Measurements from ENCODE around the gene CD55. TPM values are rescaled to one million over a fixed set of nuclear protein-coding genes. Genes with fewer than 3 reads are reported as not detected.
A peak's percentile ranks its signal among the peaks of the same experiment; 100 is the strongest.

Gene CD55
- total and polyA plus RNA-seq, 2 of the 13 experiments (the other 11 are each of a cell fraction or from before 2014, with no cell fraction given): 6.0 to 56.0 TPM

DNA sequence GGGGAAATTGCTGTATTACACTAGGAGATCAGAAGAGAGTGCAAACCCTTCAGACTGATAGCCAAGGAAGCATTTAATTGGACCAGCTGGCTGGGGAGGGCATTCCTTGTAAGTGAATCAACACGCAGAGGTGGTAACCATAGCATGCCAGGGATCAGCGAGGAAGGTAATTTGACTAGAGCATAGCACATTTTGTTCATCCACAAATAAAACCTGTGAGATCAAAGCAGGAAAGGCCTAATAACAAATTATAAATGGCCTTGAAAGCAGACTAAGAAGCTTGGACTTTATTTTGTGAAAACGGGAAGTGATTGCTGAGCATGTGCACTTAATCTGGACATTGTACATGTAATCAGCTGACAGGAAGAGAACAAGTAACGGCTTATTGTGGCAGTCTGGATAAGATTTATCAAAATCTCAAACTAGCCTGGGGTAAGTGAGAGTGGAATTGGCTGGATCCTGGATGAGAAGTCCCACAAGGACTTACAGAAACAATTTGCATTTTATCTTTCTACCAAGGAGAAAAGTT lies 11.7 kb upstream of the CD55 start:
- Histone ChIP-seq H3K4me1 (ENCODE audit: insufficient read depth, low read length) (peaks cover 16% of the 10 kb centered on the region), H3K27ac (ENCODE audit: extremely low read length, insufficient read depth, low read length) (no peak overlapping the region), H3K9ac (ENCODE audit: insufficient read depth, low read depth, low read length) (no peak overlapping the region), H4K20me1 (ENCODE audit: insufficient read depth, low read length) (no peaks in the 10 kb centered on the region), H3K4me3 (replicated peaks in 1 of 3; ENCODE audit: insufficient read depth in 1 of 3, low read depth in 2 of 3, low read length in 3 of 3) (peak overlapping the region in 1 of 3 experiments; percentile 4; a peak in 2 of 6 replicates), H3K4me2 (ENCODE audit: low read depth, low read length) (peak overlapping the region; percentile 68), H3K27me3 (ENCODE audit: control insufficient read depth in 1 of 2, insufficient read depth in 2 of 2, low read length in 2 of 2) (no peaks in the 10 kb centered on the region), H3K79me2 (ENCODE audit: insufficient read depth, low read length) (no peaks in the 10 kb centered on the region), H3K9me3 (ENCODE audit: low read length) (no peaks in the 10 kb centered on the region), H2AFZ (ENCODE audit: low read length) (peak overlapping the region; percentile 8), H3K36me3 (replicated peaks in 1 of 2; ENCODE audit: control insufficient read depth in 1 of 2, insufficient read depth in 2 of 2, low read length in 2 of 2) (no peaks in the 10 kb centered on the region)
- 2% methylated on average over 4 of the region's 4 CpGs for WGBS (ENCODE audit: low lambda C conversion rate)
- BruUV-seq (replicated peaks): no TSS peak
- POLR2A ChIA-PET: interaction anchor here (1.6 kb wide), 1 partner anchor 12 kb away, joined by 8 read pairs; the partner anchor contains the start of gene CD55
- in situ Hi-C loops (cut with HindIII; ENCODE audit: extremely low pct_ligation_motif_present, low pct_unique_long_range_greater_than_20kb): no loop called here
- FAIRE-seq: no peak
- peak; percentile 63 for ATAC-seq
- TF ChIP-seq SAP130 (CRISPR knock-in tag; IDR thresholded peaks at IDR 0.05; ENCODE audit: low read depth) (peak; percentile 15; the same call in 1 of the 2 replicates), SOX5 (CRISPR knock-in tag; IDR thresholded peaks at IDR 0.05; ENCODE audit: borderline replicate concordance) (peak; percentile 25; the same call in 1 of the 2 replicates), MIER3 (CRISPR knock-in tag; IDR thresholded peaks at IDR 0.05; ENCODE audit: borderline replicate concordance) (0 out of 2 replicates have a peak, but pooled peaks have one; percentile 37), ZKSCAN8 (CRISPR knock-in tag; IDR thresholded peaks at IDR 0.05; ENCODE audit: borderline replicate concordance) (0 out of 2 replicates have a peak, but pooled peaks have one; percentile 27), GATAD2A (CRISPR knock-in tag; IDR thresholded peaks at IDR 0.05) (peak; percentile 32; the same call in 1 of the 2 replicates), FOSL2 (CRISPR knock-in tag; IDR thresholded peaks at IDR 0.05) (peak; percentile 81), TEAD3 (CRISPR knock-in tag; optimal IDR thresholded peaks at IDR 0.05; ENCODE audit: borderline replicate concordance) (peak; percentile 45), HNF4A (CRISPR knock-in tag; IDR thresholded peaks at IDR 0.05) (0 out of 2 replicates have a peak, but pooled peaks have one; percentile 24)
- TF ChIP-seq, protein P1, sequence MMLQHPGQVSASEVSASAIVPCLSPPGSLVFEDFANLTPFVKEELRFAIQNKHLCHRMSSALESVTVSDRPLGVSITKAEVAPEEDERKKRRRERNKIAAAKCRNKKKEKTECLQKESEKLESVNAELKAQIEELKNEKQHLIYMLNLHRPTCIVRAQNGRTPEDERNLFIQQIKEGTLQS (CRISPR knock-in tag; IDR thresholded peaks at IDR 0.05): no peak
- TF ChIP-seq, protein P2, sequence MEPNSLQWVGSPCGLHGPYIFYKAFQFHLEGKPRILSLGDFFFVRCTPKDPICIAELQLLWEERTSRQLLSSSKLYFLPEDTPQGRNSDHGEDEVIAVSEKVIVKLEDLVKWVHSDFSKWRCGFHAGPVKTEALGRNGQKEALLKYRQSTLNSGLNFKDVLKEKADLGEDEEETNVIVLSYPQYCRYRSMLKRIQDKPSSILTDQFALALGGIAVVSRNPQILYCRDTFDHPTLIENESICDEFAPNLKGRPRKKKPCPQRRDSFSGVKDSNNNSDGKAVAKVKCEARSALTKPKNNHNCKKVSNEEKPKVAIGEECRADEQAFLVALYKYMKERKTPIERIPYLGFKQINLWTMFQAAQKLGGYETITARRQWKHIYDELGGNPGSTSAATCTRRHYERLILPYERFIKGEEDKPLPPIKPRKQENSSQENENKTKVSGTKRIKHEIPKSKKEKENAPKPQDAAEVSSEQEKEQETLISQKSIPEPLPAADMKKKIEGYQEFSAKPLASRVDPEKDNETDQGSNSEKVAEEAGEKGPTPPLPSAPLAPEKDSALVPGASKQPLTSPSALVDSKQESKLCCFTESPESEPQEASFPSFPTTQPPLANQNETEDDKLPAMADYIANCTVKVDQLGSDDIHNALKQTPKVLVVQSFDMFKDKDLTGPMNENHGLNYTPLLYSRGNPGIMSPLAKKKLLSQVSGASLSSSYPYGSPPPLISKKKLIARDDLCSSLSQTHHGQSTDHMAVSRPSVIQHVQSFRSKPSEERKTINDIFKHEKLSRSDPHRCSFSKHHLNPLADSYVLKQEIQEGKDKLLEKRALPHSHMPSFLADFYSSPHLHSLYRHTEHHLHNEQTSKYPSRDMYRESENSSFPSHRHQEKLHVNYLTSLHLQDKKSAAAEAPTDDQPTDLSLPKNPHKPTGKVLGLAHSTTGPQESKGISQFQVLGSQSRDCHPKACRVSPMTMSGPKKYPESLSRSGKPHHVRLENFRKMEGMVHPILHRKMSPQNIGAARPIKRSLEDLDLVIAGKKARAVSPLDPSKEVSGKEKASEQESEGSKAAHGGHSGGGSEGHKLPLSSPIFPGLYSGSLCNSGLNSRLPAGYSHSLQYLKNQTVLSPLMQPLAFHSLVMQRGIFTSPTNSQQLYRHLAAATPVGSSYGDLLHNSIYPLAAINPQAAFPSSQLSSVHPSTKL (CRISPR knock-in tag; IDR thresholded peaks at IDR 0.05): 0 out of 2 replicates have a peak, but pooled peaks have one; percentile 15
- TF ChIP-seq, protein P3, sequence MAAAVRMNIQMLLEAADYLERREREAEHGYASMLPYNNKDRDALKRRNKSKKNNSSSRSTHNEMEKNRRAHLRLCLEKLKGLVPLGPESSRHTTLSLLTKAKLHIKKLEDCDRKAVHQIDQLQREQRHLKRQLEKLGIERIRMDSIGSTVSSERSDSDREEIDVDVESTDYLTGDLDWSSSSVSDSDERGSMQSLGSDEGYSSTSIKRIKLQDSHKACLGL (CRISPR knock-in tag; IDR thresholded peaks at IDR 0.05): no peak
- TF ChIP-seq, protein P4, sequence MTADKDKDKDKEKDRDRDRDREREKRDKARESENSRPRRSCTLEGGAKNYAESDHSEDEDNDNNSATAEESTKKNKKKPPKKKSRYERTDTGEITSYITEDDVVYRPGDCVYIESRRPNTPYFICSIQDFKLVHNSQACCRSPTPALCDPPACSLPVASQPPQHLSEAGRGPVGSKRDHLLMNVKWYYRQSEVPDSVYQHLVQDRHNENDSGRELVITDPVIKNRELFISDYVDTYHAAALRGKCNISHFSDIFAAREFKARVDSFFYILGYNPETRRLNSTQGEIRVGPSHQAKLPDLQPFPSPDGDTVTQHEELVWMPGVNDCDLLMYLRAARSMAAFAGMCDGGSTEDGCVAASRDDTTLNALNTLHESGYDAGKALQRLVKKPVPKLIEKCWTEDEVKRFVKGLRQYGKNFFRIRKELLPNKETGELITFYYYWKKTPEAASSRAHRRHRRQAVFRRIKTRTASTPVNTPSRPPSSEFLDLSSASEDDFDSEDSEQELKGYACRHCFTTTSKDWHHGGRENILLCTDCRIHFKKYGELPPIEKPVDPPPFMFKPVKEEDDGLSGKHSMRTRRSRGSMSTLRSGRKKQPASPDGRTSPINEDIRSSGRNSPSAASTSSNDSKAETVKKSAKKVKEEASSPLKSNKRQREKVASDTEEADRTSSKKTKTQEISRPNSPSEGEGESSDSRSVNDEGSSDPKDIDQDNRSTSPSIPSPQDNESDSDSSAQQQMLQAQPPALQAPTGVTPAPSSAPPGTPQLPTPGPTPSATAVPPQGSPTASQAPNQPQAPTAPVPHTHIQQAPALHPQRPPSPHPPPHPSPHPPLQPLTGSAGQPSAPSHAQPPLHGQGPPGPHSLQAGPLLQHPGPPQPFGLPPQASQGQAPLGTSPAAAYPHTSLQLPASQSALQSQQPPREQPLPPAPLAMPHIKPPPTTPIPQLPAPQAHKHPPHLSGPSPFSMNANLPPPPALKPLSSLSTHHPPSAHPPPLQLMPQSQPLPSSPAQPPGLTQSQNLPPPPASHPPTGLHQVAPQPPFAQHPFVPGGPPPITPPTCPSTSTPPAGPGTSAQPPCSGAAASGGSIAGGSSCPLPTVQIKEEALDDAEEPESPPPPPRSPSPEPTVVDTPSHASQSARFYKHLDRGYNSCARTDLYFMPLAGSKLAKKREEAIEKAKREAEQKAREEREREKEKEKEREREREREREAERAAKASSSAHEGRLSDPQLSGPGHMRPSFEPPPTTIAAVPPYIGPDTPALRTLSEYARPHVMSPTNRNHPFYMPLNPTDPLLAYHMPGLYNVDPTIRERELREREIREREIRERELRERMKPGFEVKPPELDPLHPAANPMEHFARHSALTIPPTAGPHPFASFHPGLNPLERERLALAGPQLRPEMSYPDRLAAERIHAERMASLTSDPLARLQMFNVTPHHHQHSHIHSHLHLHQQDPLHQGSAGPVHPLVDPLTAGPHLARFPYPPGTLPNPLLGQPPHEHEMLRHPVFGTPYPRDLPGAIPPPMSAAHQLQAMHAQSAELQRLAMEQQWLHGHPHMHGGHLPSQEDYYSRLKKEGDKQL (CRISPR knock-in tag; IDR thresholded peaks at IDR 0.05; ENCODE audit: low read depth): no peak
- TF ChIP-seq, protein P5, sequence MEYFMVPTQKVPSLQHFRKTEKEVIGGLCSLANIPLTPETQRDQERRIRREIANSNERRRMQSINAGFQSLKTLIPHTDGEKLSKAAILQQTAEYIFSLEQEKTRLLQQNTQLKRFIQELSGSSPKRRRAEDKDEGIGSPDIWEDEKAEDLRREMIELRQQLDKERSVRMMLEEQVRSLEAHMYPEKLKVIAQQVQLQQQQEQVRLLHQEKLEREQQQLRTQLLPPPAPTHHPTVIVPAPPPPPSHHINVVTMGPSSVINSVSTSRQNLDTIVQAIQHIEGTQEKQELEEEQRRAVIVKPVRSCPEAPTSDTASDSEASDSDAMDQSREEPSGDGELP (IDR thresholded peaks at IDR 0.05; ENCODE audit: borderline replicate concordance, low read depth): peak; percentile 11; the same call in 1 of the 2 replicates
- intact Hi-C loops (cut with micrococcal nuclease; ENCODE audit: unreplicated experiment): no loop called here
- CTCF ChIA-PET (ENCODE audit: low intra/inter-chr PET ratio, low total read pairs): no interaction called here
- peak; percentile 39 for DNase-seq (ENCODE audit: low spot score)
